A549 (cell line): ENCODE data around the gene SMO. TPM values are rescaled to one million over a fixed set of nuclear protein-coding genes. Genes with fewer than 3 reads are reported as not detected.

ENCODE experiments used
- ATAC-seq, 2 experiments: fragments of 200-7000 bp in 1 of 2; fragments of >200 bp in 1 of 2; cut with Nextera tagmentation in 1 of 2; cut with Tn5 transposase in 1 of 2; 3 replicates each; pipeline versions ENCODE4 v1.8.0 to v1.9.1; 2018 to 2020; ENCODE audit warnings: mild to moderate bottlenecking in 1 of 2, moderate library complexity in 1 of 2
- CTCF ChIA-PET: fragments of 300-600 bp; sonication (Branson Sonifier 250); formaldehyde crosslinking; extraction: SDS; loops from one replicate; lab custom pipeline; 2021; ENCODE audit warnings: antibody characterized with exemption, inconsistent platforms; lab: Yijun Ruan, JAX
- POLR2A ChIA-PET: fragments of 350-600 bp; formaldehyde crosslinking; extraction: SDS; loops from one replicate; lab custom pipeline; 2021; ENCODE audit warnings: antibody characterized with exemption, inconsistent platforms; lab: Yijun Ruan, JAX
- DNase-seq, 2 experiments: peaks; one replicate each; pipeline versions ENCODE4 v3.0.0 to v3.0.0-alpha.2; 2011 to 2016; ENCODE audit warnings: low read depth in 1 of 2, low spot score in 1 of 2
- FAIRE-seq: peaks from 2 replicates; lab custom pipeline; 2011; peaks lifted over from hg19 to GRCh38; lab: Jason Lieb, UNC
- H3K27ac ChIP-seq, 2 experiments: fragments of >200 bp; sonication (Bioruptor Twin); formaldehyde crosslinking; 3 replicates each; pipeline ENCODE4 v1.5.1; 2016 to 2017
- H3K4me1 ChIP-seq: fragments of >200 bp; sonication (Bioruptor Twin); formaldehyde crosslinking; 3 replicates; pipeline ENCODE4 v1.6.1; 2016
- H3K4me2 ChIP-seq: fragments of >200 bp; sonication (Bioruptor Twin); formaldehyde crosslinking; 3 replicates; pipeline ENCODE4 v1.6.1; 2016
- H3K4me3 ChIP-seq: fragments of >200 bp; sonication (Bioruptor Twin); formaldehyde crosslinking; 3 replicates; pipeline ENCODE4 v1.5.1; 2016
- H3K9me3 ChIP-seq: fragments of >200 bp; sonication (Bioruptor Twin); formaldehyde crosslinking; 3 replicates; pipeline ENCODE4 v1.6.1; 2016
- BHLHE40 ChIP-seq: IDR thresholded peaks from 2 replicates; pipeline ENCODE4 v1.6.1; 2012; ENCODE audit warnings: low read depth, low read length, inconsistent platforms
- CBX8 ChIP-seq: fragments of 200-600 bp; sonication (generic); IDR thresholded peaks from 2 replicates; pipeline ENCODE4 v1.6.1; 2016
- CEBPB ChIP-seq, 2 experiments: fragments of >200 bp in 1 of 2; sonication (Bioruptor Twin) in 1 of 2; formaldehyde crosslinking in 1 of 2; IDR thresholded peaks; 2 replicates each; pipeline ENCODE4 v1.6.1; 2012 to 2016
- EHF ChIP-seq: fragments of 250-450 bp; sonication (Bioruptor Pico); IDR thresholded peaks from 2 replicates; pipeline ENCODE4 v1.5.0; 2020; ENCODE audit warnings: mild to moderate bottlenecking
- EP300 ChIP-seq, 2 experiments: fragments of >200 bp; sonication (Bioruptor Twin); formaldehyde crosslinking; IDR thresholded peaks; 2 replicates in 1 of 2; 3 replicates in 1 of 2; pipeline ENCODE4 v1.6.1; 2016 to 2017
- ESRRA ChIP-seq: fragments of 150-350 bp; IDR thresholded peaks from 2 replicates; pipeline ENCODE4 v1.6.1; 2014; ENCODE audit warnings: mild to moderate bottlenecking, low read length, borderline replicate concordance
- FOXS1 ChIP-seq: fragments of 250-450 bp; sonication (Bioruptor Pico); IDR thresholded peaks from 2 replicates; pipeline ENCODE4 v1.5.0; 2020; ENCODE audit warnings: mild to moderate bottlenecking, moderate library complexity
- GATA3 ChIP-seq: IDR thresholded peaks from 2 replicates; pipeline ENCODE4 v1.6.1; 2012; ENCODE audit warnings: borderline replicate concordance
- HEYL ChIP-seq: fragments of 250-450 bp; sonication (Bioruptor Pico); IDR thresholded peaks from 2 replicates; pipeline ENCODE4 v1.8.0; 2021; ENCODE audit warnings: mild to moderate bottlenecking, moderate library complexity
- HOXB13 ChIP-seq: fragments of 250-450 bp; sonication (Bioruptor Pico); IDR thresholded peaks from 2 replicates; pipeline ENCODE4 v1.5.0; 2020; ENCODE audit warnings: low read depth, mild to moderate bottlenecking, moderate library complexity
- HOXB5 ChIP-seq: fragments of 250-450 bp; sonication (Bioruptor Pico); IDR thresholded peaks from 2 replicates; pipeline ENCODE4 v1.5.0; 2020; ENCODE audit warnings: mild to moderate bottlenecking, moderate library complexity
- KDM1A ChIP-seq: fragments of 200-600 bp; sonication (generic); IDR thresholded peaks from 2 replicates; pipeline ENCODE4 v1.6.1; 2016; ENCODE audit warnings: low read depth, mild to moderate bottlenecking
- MAZ ChIP-seq: fragments of 150-350 bp; IDR thresholded peaks from 2 replicates; pipeline ENCODE4 v1.6.1; 2014; ENCODE audit warnings: antibody characterized with exemption, low read depth, low read length, borderline replicate concordance
- PHF8 ChIP-seq: fragments of 200-600 bp; sonication (generic); IDR thresholded peaks from 2 replicates; pipeline ENCODE4 v1.6.1; 2016; ENCODE audit warnings: low read depth, mild to moderate bottlenecking, antibody characterized with exemption, moderate library complexity, borderline replicate concordance
- POLR2A ChIP-seq: IDR thresholded peaks from 2 replicates; pipeline ENCODE4 v1.6.1; 2012; ENCODE audit warnings: mild to moderate bottlenecking, low read length
- RAD21 ChIP-seq, 2 experiments: fragments of >200 bp in 1 of 2; sonication (Bioruptor Twin) in 1 of 2; formaldehyde crosslinking in 1 of 2; IDR thresholded peaks in 1 of 2; conservative IDR thresholded peaks in 1 of 2; 2 replicates in 1 of 2; 3 replicates in 1 of 2; pipeline ENCODE4 v1.6.1; 2012 to 2018; ENCODE audit warnings: inconsistent platforms in 1 of 2
- RARB ChIP-seq: fragments of 250-450 bp; sonication (Bioruptor Pico); IDR thresholded peaks from 2 replicates; pipeline ENCODE4 v1.8.0; 2021; ENCODE audit warnings: mild to moderate bottlenecking, moderate library complexity
- SMC3 ChIP-seq: fragments of >200 bp; sonication (Bioruptor Twin); formaldehyde crosslinking; IDR thresholded peaks from 3 replicates; pipeline ENCODE4 v1.6.1; 2018; ENCODE audit warnings: inconsistent platforms
- SREBF2 ChIP-seq: fragments of 450-650 bp; IDR thresholded peaks from 2 replicates; pipeline ENCODE4 v1.6.1; 2014; ENCODE audit warnings: mild to moderate bottlenecking, moderate library complexity
- TP53 ChIP-seq: fragments of 250-450 bp; sonication (Bioruptor Pico); IDR thresholded peaks from 2 replicates; pipeline ENCODE4 v1.5.0; 2021; ENCODE audit warnings: mild to moderate bottlenecking, moderate library complexity
- ZFP36 ChIP-seq: fragments of 450-650 bp; IDR thresholded peaks from 2 replicates; pipeline ENCODE4 v1.6.1; 2014; ENCODE audit warnings: borderline replicate concordance; ENCODE audit not compliant: partially characterized antibody
- WGBS: methylation state at CpG from one replicate; pipeline ENCODE4 v1.1.6; 2017; ENCODE audit errors: missing lambda C conversion rate; 5-methylcytosine and 5-hydroxymethylcytosine counted together
- polyA plus RNA-seq, 4 experiments: library from polyadenylated mRNA; depleted of rRNA in 3 of 4; stranded (reverse); fragments of >200 nt; fragmentation: RNase III in 1 of 4; extraction: RNeasy Plus Mini Kit Qiagen cat#74134 plus additional on column Dnase treatment in 1 of 4; gene quantifications; 2 replicates in 3 of 4; 3 replicates in 1 of 4; pipeline ENCODE4 v1.2.3, GENCODE V29; 2011 to 2017
- small RNA-seq, 6 experiments: library from RNA; depleted of rRNA; stranded (forward); fragments of <200 nt; gene quantifications; one replicate each; pipeline ENCODE3, GENCODE V24; 2012
- TF ChIP-seq, protein P1 (sequence below): IDR thresholded peaks from 2 replicates; pipeline ENCODE4 v1.6.1; 2012
- TF ChIP-seq, protein P2 (sequence below): fragments of 450-650 bp; IDR thresholded peaks from 2 replicates; pipeline ENCODE4 v1.6.1; 2014; ENCODE audit warnings: antibody characterized with exemption
- TF ChIP-seq, protein P3 (sequence below): fragments of 200-600 bp; sonication (generic); IDR thresholded peaks from 2 replicates; pipeline ENCODE4 v1.6.1; 2016; ENCODE audit warnings: antibody characterized with exemption, mild to moderate bottlenecking, moderate library complexity

Gene SMO
- polyA plus RNA-seq, 2 of the 4 experiments (the other 2 are of a cell fraction): 11.8 to 18.3 TPM

DNA sequence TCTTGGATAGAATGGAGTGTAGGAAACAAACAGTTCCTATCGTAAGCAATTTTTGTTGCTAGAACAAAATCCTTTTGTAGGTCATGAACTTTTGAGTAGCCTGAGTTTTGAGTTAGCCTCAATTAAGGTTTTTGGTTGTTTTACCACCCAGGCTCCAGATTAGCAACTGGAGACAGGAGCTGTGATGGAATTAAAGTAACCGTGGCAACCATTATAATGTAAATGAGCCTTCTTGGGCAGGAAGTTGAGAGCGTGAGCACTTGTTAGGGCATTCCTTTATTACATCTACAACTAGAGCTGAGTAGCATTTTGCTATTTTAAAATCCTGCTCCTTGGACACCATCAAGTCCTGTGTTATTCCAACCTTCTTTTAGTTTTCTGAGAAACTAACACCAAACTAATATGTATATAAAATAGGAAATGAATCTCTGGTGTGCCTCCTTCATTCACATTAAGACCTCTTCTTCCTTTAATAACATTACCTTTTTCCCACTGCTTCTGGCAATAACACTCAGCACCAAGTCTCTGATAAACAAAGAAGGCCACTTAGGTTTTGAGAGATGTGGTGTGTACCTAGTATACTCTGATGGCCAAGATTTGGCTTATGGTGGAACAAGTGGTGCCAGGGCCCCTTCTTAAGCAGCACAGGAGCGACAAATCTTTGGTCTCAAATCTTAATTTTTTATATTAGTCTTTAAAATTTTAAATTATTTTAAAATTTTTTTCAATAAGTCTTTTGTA is 70.4 kb downstream of the SMO start:
- H3K4me2 ChIP-seq: no peak overlapping the region; the same call in 2 of the 3 replicates
- no peak overlapping the region for H3K27ac ChIP-seq
- TF ChIP-seq FOXS1 (CRISPR knock-in tag): no peak
- TF ChIP-seq MAZ: no peak
- TF ChIP-seq HOXB5 (CRISPR knock-in tag): no peak
- no peak for TF ChIP-seq PHF8
- TF ChIP-seq SMC3: no peak
- no peak for TF ChIP-seq RARB (CRISPR knock-in tag)
- no peak for TF ChIP-seq GATA3
- TF ChIP-seq KDM1A: no peak
- no peak overlapping the region for H3K4me3 ChIP-seq
- DNase-seq (no peak), ATAC-seq (no peak), FAIRE-seq (no peak)
- peaks cover 4% of the 10 kb centered on the region; the same call in 1 of the 3 replicates for H3K4me1 ChIP-seq
- ChIA-PET POLR2A (no interaction called here), CTCF (interaction anchor here (0.5 to 4.2 kb wide), 2 partner anchors 40 to 506 kb away, joined by 4 to 19 read pairs; no protein-coding TSS in a partner anchor)
- H3K9me3 ChIP-seq: no peaks in the 10 kb centered on the region
- 95% methylated on average over 4 of the region's 4 CpGs for whole genome bisulfite sequencing

DNA sequence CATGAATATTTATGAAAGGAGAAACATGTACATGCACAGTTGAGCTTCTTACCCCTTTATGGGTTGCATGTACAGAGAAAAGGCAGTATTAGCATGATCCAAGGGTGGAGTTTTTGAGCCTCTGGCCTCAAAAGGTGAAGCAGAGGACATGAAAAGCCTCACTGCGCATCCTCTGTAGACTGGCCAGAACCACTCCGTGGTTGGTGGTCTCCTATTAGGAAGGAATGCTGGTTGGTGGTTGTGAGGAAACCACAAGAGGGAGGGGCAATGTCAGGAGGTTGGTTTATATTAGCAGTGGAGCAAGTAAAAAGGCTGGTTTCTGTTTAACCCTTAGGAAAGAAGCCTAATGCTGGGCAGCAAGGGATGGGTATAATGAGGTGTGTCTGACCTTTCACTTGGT is 73.9 kb downstream of the SMO start:
- CTCF ChIA-PET: interaction anchor here (1.0 to 4.2 kb wide), 5 partner anchors 9 to 114 kb away, joined by 3 to 19 read pairs (median 5); no protein-coding TSS in a partner anchor
- TF ChIP-seq, protein P1, sequence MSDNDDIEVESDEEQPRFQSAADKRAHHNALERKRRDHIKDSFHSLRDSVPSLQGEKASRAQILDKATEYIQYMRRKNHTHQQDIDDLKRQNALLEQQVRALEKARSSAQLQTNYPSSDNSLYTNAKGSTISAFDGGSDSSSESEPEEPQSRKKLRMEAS: no peak
- TF ChIP-seq TP53 (CRISPR knock-in tag) (no peak), RAD21 (conservative IDR thresholded peaks at IDR 0.05 in 1 of 2, IDR thresholded peaks at IDR 0.05 in 1 of 2) (no peak), HOXB13 (CRISPR knock-in tag) (no peak), CBX8 (no peak), GATA3 (no peak), EP300 (IDR thresholded peaks at IDR 0.05) (no peak), FOXS1 (CRISPR knock-in tag) (no peak), ZFP36 (no peak), POLR2A (no peak), ESRRA (no peak), SMC3 (no peak), BHLHE40 (no peak), HEYL (CRISPR knock-in tag) (no peak), EHF (no peak), CEBPB (IDR thresholded peaks at IDR 0.05) (no peak), SREBF2 (no peak)
- TF ChIP-seq, protein P2, sequence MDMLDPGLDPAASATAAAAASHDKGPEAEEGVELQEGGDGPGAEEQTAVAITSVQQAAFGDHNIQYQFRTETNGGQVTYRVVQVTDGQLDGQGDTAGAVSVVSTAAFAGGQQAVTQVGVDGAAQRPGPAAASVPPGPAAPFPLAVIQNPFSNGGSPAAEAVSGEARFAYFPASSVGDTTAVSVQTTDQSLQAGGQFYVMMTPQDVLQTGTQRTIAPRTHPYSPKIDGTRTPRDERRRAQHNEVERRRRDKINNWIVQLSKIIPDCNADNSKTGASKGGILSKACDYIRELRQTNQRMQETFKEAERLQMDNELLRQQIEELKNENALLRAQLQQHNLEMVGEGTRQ: no peak
- TF ChIP-seq, protein P3, sequence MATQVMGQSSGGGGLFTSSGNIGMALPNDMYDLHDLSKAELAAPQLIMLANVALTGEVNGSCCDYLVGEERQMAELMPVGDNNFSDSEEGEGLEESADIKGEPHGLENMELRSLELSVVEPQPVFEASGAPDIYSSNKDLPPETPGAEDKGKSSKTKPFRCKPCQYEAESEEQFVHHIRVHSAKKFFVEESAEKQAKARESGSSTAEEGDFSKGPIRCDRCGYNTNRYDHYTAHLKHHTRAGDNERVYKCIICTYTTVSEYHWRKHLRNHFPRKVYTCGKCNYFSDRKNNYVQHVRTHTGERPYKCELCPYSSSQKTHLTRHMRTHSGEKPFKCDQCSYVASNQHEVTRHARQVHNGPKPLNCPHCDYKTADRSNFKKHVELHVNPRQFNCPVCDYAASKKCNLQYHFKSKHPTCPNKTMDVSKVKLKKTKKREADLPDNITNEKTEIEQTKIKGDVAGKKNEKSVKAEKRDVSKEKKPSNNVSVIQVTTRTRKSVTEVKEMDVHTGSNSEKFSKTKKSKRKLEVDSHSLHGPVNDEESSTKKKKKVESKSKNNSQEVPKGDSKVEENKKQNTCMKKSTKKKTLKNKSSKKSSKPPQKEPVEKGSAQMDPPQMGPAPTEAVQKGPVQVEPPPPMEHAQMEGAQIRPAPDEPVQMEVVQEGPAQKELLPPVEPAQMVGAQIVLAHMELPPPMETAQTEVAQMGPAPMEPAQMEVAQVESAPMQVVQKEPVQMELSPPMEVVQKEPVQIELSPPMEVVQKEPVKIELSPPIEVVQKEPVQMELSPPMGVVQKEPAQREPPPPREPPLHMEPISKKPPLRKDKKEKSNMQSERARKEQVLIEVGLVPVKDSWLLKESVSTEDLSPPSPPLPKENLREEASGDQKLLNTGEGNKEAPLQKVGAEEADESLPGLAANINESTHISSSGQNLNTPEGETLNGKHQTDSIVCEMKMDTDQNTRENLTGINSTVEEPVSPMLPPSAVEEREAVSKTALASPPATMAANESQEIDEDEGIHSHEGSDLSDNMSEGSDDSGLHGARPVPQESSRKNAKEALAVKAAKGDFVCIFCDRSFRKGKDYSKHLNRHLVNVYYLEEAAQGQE: no peak
- peaks cover 21% of the 10 kb centered on the region; the same call in 2 of the 3 replicates for H3K4me1 ChIP-seq
- FAIRE-seq (no peak), ATAC-seq (no peak), DNase-seq (no peak)
- no peak overlapping the region for H3K4me3 ChIP-seq
- WGBS: 94% methylated on average over 2 of the region's 2 CpGs
- H3K4me2 ChIP-seq: no peak overlapping the region
- no peak overlapping the region for H3K27ac ChIP-seq
- POLR2A ChIA-PET: no interaction called here
- no peaks in the 10 kb centered on the region for H3K9me3 ChIP-seq

Small RNA genes lying within 50 kb of the gene (small RNA-seq; reads per million reads assigned to genes)
- gene RNY1P11: 0 to 9.9 (median 0.19) reads per million in 6 experiments

Other genes starting within 250 kb of the SMO start
- gene TNPO3, start 133.5 kb upstream of the SMO start, polyA plus RNA-seq (2011; rRNA removed): 66.9 and 72.9 TPM in 2 replicates
- gene TNPO3, start 133.5 kb upstream of the SMO start, polyA plus RNA-seq (2017; fragmentation: RNase III; extraction: RNeasy Plus Mini Kit Qiagen cat#74134 plus additional on column Dnase treatment): 43.2 to 44.4 TPM (median 43.2 TPM) in 3 replicates
- gene TSPAN33, start 43.9 kb upstream of the SMO start, polyA plus RNA-seq (2011; rRNA removed): 9.1 and 12.3 TPM in 2 replicates
- 4.9 to 5.3 TPM (median 5.0 TPM) in 3 replicates for gene TSPAN33, start 43.9 kb upstream of the SMO start, polyA plus RNA-seq (2017; fragmentation: RNase III; extraction: RNeasy Plus Mini Kit Qiagen cat#74134 plus additional on column Dnase treatment)
- 25.7 and 25.9 TPM in 2 replicates for gene AHCYL2, start 36.4 kb downstream of the SMO start, polyA plus RNA-seq (2011; rRNA removed)
- 9.1 to 10.8 TPM (median 9.9 TPM) in 3 replicates for gene AHCYL2, start 36.4 kb downstream of the SMO start, polyA plus RNA-seq (2017; fragmentation: RNase III; extraction: RNeasy Plus Mini Kit Qiagen cat#74134 plus additional on column Dnase treatment)
- gene STRIP2, start 245.8 kb downstream of the SMO start, polyA plus RNA-seq (2011; rRNA removed): 4.9 and 6.5 TPM in 2 replicates
- gene STRIP2, start 245.8 kb downstream of the SMO start, polyA plus RNA-seq (2017; fragmentation: RNase III; extraction: RNeasy Plus Mini Kit Qiagen cat#74134 plus additional on column Dnase treatment): 4.7 to 7.2 TPM (median 5.7 TPM) in 3 replicates